Chondrocyte (in vitro differentiated cells): ENCODE data around the gene BRAP. TPM values are rescaled to one million over a fixed set of nuclear protein-coding genes. Genes with fewer than 3 reads are reported as not detected.
A peak's percentile ranks its signal among the peaks of the same experiment; 100 is the strongest.

Experiments used
- DNase-seq: peaks from one replicate; pipeline ENCODE4 v3.0.0; 2021; ENCODE audit warnings: mixed read lengths, low spot score
- H3K27ac Mint-ChIP-seq: one replicate; pipeline ENCODE4 v1.8.0; 2021; ENCODE audit warnings: mild to moderate bottlenecking, moderate library complexity, mixed read lengths; ENCODE audit not compliant: unreplicated experiment
- H3K27me3 Mint-ChIP-seq: 2 replicates; pipeline ENCODE4 v1.8.0; 2021; ENCODE audit warnings: low read depth, mixed read lengths
- H3K36me3 Mint-ChIP-seq: 2 replicates; pipeline ENCODE4 v1.8.0; 2021; ENCODE audit warnings: low read depth, mixed read lengths
- H3K4me1 Mint-ChIP-seq: 2 replicates; pipeline ENCODE4 v1.8.0; 2021; ENCODE audit warnings: low read depth, mild to moderate bottlenecking, mixed read lengths
- H3K4me3 Mint-ChIP-seq: one replicate; pipeline ENCODE4 v1.8.0; 2021; ENCODE audit warnings: mild to moderate bottlenecking, moderate library complexity, mixed read lengths; ENCODE audit not compliant: unreplicated experiment
- H3K9me3 Mint-ChIP-seq: 2 replicates; pipeline ENCODE4 v1.8.0; 2021; ENCODE audit warnings: low read depth, mixed read lengths
- CTCF ChIP-seq: fragments of 200-600 bp; sonication (generic); IDR thresholded peaks from 2 replicates; pipeline ENCODE4 v1.5.0; 2021; ENCODE audit warnings: antibody characterized with exemption, mild to moderate bottlenecking, moderate library complexity
- total RNA-seq: library from RNA; stranded (reverse); gene quantifications from 3 replicates; pipeline ENCODE4 v1.2.1, GENCODE V29; 2021

The BRAP gene
- total RNA-seq, 1 donor from 2014 or later, result 15.4 TPM

GRCh38 chr12:111643427-111643826, 42.3 kb downstream of the BRAP start:
- Mint-ChIP-seq H3K27me3 (no peaks in the 10 kb centered on the region), H3K27ac (no peak overlapping the region), H3K36me3 (peaks cover 26% of the 10 kb centered on the region), H3K9me3 (no peaks in the 10 kb centered on the region), H3K4me3 (no peak overlapping the region), H3K4me1 (peaks cover 10% of the 10 kb centered on the region)
- DNase-seq, result no peak
- TF ChIP-seq CTCF, result no peak

- no peaks in the 10 kb centered on the region for H3K27me3 Mint-ChIP-seq
- peaks cover 10% of the 10 kb centered on the region for H3K4me1 Mint-ChIP-seq
- no peak overlapping the region for H3K27ac Mint-ChIP-seq
- TF ChIP-seq CTCF, result peak; percentile 25
- no peak overlapping the region for H3K4me3 Mint-ChIP-seq
- H3K36me3 Mint-ChIP-seq, result peaks cover 26% of the 10 kb centered on the region
- DNase-seq, result no peak
- H3K9me3 Mint-ChIP-seq, result no peaks in the 10 kb centered on the region
Observed at GRCh38 chr12:111642681-111643426, 42.9 kb downstream of the BRAP start.

- Mint-ChIP-seq H3K9me3 (no peaks in the 10 kb centered on the region), H3K27me3 (no peaks in the 10 kb centered on the region)
- no peak for TF ChIP-seq CTCF
Observed at GRCh38 chr12:111640506-111640905, 45.2 kb downstream of the BRAP start.

GRCh38 chr12:111638556-111638955, 47.2 kb downstream of the BRAP start:
- H3K27me3 Mint-ChIP-seq, result no peaks in the 10 kb centered on the region
- no peaks in the 10 kb centered on the region for H3K9me3 Mint-ChIP-seq
- H3K4me1 Mint-ChIP-seq, result peaks cover 26% of the 10 kb centered on the region
- peak overlapping the region; percentile 68 for H3K27ac Mint-ChIP-seq
- TF ChIP-seq CTCF, result no peak
- no peak overlapping the region for H3K4me3 Mint-ChIP-seq
- DNase-seq, result no peak
- H3K36me3 Mint-ChIP-seq, result peaks cover 9% of the 10 kb centered on the region

More at GRCh38 chr12:111640506-111640905, 45.2 kb downstream of the BRAP start:
- Mint-ChIP-seq H3K4me1 (peaks cover 29% of the 10 kb centered on the region), H3K4me3 (no peak overlapping the region), H3K36me3 (peaks cover 16% of the 10 kb centered on the region), H3K27ac (no peak overlapping the region)
- DNase-seq, result no peak

GRCh38 chr12:111636209-111636945, 49.4 kb downstream of the BRAP start:
- Mint-ChIP-seq H3K27ac (peak overlapping the region; percentile 89), H3K4me1 (peaks cover 21% of the 10 kb centered on the region), H3K9me3 (no peaks in the 10 kb centered on the region), H3K36me3 (peaks cover 3% of the 10 kb centered on the region), H3K4me3 (peak overlapping the region; percentile 47), H3K27me3 (no peaks in the 10 kb centered on the region)
- DNase-seq, result no peak
- TF ChIP-seq CTCF, result no peak
